GM18951 (cell line): ENCODE data around the gene CTDSP1.

Source experiments
- POLR2A ChIP-seq: IDR thresholded peaks from 4 replicates; pipeline ENCODE4 v1.6.1; 2011; ENCODE audit warnings: mild to moderate bottlenecking; ENCODE audit not compliant: insufficient read length, insufficient read depth; ENCODE audit errors: extremely low read depth
- in situ Hi-C: fragments of 300-500 bp; cut with MboI; formaldehyde crosslinking; loops from one replicate; pipeline ENCODE4 v1.12.0; 2022; ENCODE audit warnings: low sequenced_read_pairs, mixed read lengths, inconsistent platforms; ENCODE audit not compliant: unreplicated experiment

CTDSP1 gene

GRCh38 chr2:218368621-218369153 lies 31.0 kb upstream of the CTDSP1 start:
- TF ChIP-seq POLR2A: no peak
- in situ Hi-C loops: no loop called here

DNA sequence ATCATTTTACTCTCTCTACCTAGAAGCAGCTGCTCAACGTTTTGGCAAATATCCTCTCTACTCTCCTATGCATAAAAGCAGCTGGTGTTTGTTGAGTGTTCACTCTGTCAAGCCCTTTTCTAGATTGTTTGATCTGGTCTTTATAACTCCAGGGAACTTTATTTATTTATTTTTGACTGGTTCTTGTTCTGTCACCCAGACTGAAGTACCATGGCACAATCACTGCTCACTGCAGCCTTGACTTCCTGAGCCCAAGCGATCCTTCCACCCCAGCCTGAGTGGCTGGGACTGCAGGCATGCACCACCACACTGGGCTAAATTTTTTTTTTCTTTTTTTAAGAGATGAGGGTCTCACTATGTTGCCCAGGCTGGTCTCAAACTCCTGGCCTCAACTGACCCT lies 30.3 kb upstream of the CTDSP1 start:
- in situ Hi-C loops: no loop called here
- no peak for TF ChIP-seq POLR2A

DNA sequence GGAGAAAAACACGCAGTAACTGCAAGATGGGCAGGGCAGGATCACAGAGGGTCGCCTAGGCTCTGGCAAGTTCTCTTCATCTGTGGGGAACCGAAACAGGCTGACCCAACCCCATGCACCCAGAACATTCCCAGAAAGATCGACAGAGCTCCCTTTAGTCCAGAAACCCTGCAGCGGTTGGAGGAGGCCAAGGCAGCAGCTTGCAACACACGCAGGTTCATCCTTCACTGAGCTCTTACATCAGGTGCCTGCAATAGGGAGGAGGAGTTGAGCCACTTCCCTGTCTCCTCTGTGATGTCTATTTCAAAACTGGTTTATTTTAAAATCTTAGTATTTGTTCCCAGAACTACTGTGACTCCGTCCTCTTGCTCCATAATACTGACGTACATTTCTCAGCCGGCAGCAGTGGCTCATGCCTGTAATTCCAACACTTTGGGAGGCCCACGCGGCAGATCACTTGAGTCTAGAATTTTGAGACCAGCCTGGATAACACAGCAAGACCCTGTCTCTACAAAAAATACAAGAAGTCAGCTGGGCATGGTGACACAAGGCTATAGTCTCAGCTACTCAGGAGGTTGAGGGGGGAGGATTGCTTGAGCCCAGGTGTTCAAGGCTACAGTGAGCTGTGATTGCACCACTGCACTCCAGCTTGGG lies 29.1 kb upstream of the CTDSP1 start:
- in situ Hi-C loops: no loop called here
- TF ChIP-seq POLR2A: no peak

- TF ChIP-seq POLR2A: no peak
- in situ Hi-C loops: no loop called here
Measured at GRCh38 chr2:218371983-218372350, 27.7 kb upstream of the CTDSP1 start.

DNA sequence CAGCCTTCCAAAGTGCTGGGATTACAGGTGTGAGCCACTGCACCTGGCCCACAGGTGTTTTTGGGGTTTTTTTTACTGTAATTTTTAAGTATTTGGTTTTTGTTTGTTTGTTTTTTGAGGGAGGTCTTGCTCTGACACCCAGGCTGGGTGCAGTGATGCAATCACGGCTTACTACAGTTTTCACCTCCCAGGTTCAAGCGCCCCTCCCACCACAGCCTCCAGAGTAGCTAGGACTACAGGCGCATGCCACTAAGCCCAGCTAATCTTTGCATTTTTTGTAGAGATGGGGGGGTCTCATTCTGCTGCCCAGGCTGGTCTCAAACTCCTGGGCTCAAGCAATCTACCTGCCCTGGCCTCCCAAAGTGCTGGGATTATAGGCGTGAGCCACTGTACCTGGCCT lies 24.9 kb upstream of the CTDSP1 start:
- TF ChIP-seq POLR2A: no peak
- in situ Hi-C loops: no loop called here

GRCh38 chr2:218375212-218375611 lies 24.5 kb upstream of the CTDSP1 start:
- in situ Hi-C loops: no loop called here

DNA sequence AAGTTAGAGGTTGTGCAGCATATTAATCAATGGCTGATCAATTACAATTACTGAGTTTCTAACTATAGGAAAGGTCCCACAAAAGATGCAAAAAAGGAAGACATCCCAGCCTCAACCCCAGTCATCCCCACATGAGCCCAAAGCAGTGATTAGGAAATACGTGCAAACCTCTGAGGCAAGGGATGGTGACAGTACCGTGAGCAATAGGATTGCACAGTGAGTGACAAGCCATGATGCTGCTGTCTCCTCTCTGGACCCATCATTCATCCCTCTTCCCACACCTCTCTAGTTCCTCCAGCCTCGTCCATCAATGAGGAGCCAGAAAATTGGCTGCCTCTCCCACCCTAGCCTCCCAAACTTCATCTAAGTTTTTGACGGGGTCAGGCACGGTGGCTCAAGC lies 21.6 kb upstream of the CTDSP1 start:
- in situ Hi-C loops: no loop called here
- TF ChIP-seq POLR2A: no peak

More at GRCh38 chr2:218375212-218375611, 24.5 kb upstream of the CTDSP1 start:
- TF ChIP-seq POLR2A: no peak

GRCh38 chr2:218381916-218382366 lies 17.7 kb upstream of the CTDSP1 start, which contains the start of gene SLC11A1:
TSS of gene SLC11A1 (plus strand) at chr2:218382273. CDS start at chr2:218382369, 96 bp downstream.
- in situ Hi-C loops: loop anchor here (10.0 kb wide), 1 partner anchor 67 kb away; no protein-coding TSS in a partner anchor

DNA sequence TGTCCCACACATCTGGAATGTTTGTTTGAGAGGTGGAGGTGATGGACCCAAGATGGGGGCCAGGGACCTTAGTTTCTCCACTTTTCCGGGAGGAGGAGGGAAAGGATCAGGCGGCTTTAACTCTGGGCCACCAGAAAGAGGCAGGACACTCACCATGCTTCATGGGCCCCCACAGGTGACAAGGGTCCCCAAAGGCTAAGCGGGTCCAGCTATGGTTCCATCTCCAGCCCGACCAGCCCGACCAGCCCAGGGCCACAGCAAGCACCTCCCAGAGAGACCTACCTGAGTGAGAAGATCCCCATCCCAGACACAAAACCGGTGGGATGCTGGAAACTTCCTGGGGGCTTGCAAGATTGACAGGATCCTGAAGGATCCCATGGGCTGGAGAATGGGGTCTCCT lies 16.9 kb upstream of the CTDSP1 start:
- in situ Hi-C loops: loop anchor here (10.0 kb wide), 1 partner anchor 68 kb away; no protein-coding TSS in a partner anchor
- no peak for TF ChIP-seq POLR2A

More at GRCh38 chr2:218381916-218382366, 17.7 kb upstream of the CTDSP1 start, which contains the start of gene SLC11A1:
- TF ChIP-seq POLR2A: no peak

- no peak for TF ChIP-seq POLR2A
- in situ Hi-C loops: loop anchor here (10.0 kb wide), 1 partner anchor 69 kb away; no protein-coding TSS in a partner anchor
Measured at GRCh38 chr2:218383892-218384519, 15.7 kb upstream of the CTDSP1 start.

DNA sequence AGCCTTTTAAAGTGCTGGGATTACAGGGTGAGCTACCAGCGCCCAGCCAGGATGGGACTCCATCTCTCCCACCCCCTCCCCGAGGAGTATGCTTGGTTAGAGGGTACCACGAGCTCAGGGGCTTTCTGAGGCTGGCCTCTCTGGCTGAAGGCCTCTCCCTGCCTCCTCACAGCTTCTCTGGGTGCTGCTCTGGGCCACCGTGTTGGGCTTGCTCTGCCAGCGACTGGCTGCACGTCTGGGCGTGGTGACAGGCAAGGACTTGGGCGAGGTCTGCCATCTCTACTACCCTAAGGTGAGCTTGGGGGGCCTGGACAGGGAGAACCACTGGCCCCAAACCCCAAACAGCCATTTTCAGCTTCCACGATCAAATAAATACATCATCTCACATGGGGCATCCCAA lies 14.7 kb upstream of the CTDSP1 start:
- in situ Hi-C loops: loop anchor here (10.0 kb wide), 1 partner anchor 70 kb away; no protein-coding TSS in a partner anchor
- no peak for TF ChIP-seq POLR2A

- no peak for TF ChIP-seq POLR2A
- in situ Hi-C loops: loop anchor here (10.0 kb wide), 1 partner anchor 72 kb away; no protein-coding TSS in a partner anchor
Measured at GRCh38 chr2:218386505-218387368, 12.9 kb upstream of the CTDSP1 start.
